BE2C (cell line): ENCODE measurements around the gene CXADR.
A peak's percentile ranks its signal among the peaks of the same experiment; 100 is the strongest.

Experiments
- DNase-seq: peaks from one replicate; pipeline ENCODE4 v3.0.0-alpha.2; 2020
- H3K27me3 ChIP-seq: fragments of 250-450 bp; sonication (Bioruptor Pico); 2 replicates; pipeline ENCODE4 v1.5.1; 2020; ENCODE audit warnings: mild to moderate bottlenecking
- H3K36me3 ChIP-seq: fragments of 250-450 bp; sonication (Bioruptor Pico); 2 replicates; pipeline ENCODE4 v1.5.1; 2020; ENCODE audit warnings: mild to moderate bottlenecking
- H3K4me1 ChIP-seq: fragments of 250-450 bp; sonication (Bioruptor Pico); 2 replicates; pipeline ENCODE4 v1.5.1; 2020
- H3K4me3 ChIP-seq: 2 replicates; pipeline ENCODE4 v1.5.1; 2011; ENCODE audit warnings: low read depth, low read length
- H3K9me3 ChIP-seq: fragments of 250-450 bp; sonication (Bioruptor Pico); 2 replicates; pipeline ENCODE4 v1.5.1; 2020
- TF ChIP-seq, protein P1 (sequence below): IDR thresholded peaks from 2 replicates; pipeline ENCODE4 v1.5.1; 2012; ENCODE audit warnings: mild to moderate bottlenecking, low read depth, low read length

The CXADR gene

GRCh38 chr21:17576080-17576835 lies 63.4 kb downstream of the CXADR start:
- Histone ChIP-seq H3K4me3 (no peak overlapping the region), H3K27me3 (no peaks in the 10 kb centered on the region), H3K4me1 (no peaks in the 10 kb centered on the region), H3K36me3 (no peaks in the 10 kb centered on the region), H3K9me3 (no peaks in the 10 kb centered on the region)
- TF ChIP-seq, protein P1, sequence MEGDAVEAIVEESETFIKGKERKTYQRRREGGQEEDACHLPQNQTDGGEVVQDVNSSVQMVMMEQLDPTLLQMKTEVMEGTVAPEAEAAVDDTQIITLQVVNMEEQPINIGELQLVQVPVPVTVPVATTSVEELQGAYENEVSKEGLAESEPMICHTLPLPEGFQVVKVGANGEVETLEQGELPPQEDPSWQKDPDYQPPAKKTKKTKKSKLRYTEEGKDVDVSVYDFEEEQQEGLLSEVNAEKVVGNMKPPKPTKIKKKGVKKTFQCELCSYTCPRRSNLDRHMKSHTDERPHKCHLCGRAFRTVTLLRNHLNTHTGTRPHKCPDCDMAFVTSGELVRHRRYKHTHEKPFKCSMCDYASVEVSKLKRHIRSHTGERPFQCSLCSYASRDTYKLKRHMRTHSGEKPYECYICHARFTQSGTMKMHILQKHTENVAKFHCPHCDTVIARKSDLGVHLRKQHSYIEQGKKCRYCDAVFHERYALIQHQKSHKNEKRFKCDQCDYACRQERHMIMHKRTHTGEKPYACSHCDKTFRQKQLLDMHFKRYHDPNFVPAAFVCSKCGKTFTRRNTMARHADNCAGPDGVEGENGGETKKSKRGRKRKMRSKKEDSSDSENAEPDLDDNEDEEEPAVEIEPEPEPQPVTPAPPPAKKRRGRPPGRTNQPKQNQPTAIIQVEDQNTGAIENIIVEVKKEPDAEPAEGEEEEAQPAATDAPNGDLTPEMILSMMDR: no peak
- peak; percentile 32 for DNase-seq

DNA sequence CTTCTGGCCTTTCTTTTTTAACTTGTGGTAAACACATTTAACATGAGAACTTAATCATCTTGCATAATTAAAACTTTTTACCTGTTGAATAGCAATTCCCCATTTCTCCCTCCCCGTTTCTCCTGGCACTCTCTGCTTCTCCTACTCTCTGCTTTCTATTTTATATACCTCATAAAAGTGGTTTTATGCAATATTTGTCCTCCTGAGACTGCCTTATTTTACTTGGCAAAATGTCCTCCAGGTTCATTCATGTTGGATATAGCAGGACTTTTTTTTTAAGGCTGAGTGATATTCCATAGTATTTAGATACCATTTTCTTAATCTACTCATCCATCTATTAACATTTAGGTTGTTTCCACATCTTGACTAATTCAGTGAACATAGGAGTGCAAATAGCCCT lies 64.9 kb downstream of the CXADR start:
- H3K27me3 ChIP-seq: no peaks in the 10 kb centered on the region
- H3K4me3 ChIP-seq: no peak overlapping the region
- no peaks in the 10 kb centered on the region for H3K4me1 ChIP-seq
- H3K9me3 ChIP-seq: no peaks in the 10 kb centered on the region
- TF ChIP-seq, protein P1: no peak
- no peaks in the 10 kb centered on the region for H3K36me3 ChIP-seq
- DNase-seq: no peak

DNA sequence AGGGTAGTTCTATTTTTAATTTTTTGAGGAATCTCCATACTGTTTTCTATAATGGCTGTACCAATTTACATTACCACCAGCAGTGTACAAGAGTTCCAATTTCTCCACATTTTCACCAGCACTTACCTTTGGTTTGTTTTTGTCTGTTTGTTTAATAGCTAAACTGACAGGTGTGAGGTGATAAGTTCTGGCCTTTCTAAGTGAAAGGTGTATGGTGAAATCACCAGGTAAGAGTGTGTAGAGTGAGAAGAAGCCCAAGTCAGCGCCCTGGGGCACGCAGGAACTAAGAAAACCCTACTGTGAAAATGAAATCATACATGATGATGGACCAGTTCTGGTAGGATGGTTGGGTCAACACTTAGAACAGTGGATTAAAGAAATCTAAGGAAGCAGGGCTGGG lies 65.3 kb downstream of the CXADR start:
- Histone ChIP-seq H3K4me3 (no peak overlapping the region), H3K36me3 (no peaks in the 10 kb centered on the region), H3K27me3 (no peaks in the 10 kb centered on the region), H3K9me3 (no peaks in the 10 kb centered on the region), H3K4me1 (no peaks in the 10 kb centered on the region)
- no peak for DNase-seq
- TF ChIP-seq, protein P1: no peak

DNA sequence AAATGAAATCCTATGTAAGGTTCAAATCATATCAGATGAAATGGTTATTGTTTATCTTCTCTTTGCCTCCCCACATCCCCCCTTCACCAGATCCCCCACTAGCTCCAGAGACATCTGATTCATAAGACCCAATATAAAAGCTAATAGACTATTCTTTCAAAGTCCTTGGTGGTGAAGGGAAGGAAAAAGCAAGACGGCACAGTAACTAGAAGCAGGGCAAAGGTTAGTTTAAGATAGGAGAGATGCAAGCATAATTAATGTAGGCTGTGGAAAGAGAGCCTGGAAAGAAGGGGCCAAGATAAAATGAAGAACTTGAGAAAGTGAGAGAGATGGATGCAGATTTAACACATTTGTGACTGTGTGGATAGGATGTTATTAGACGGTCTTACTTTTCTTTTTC lies 66.0 kb downstream of the CXADR start:
- TF ChIP-seq, protein P1: no peak
- no peak for DNase-seq
- Histone ChIP-seq H3K4me1 (no peaks in the 10 kb centered on the region), H3K9me3 (no peaks in the 10 kb centered on the region), H3K27me3 (no peaks in the 10 kb centered on the region), H3K36me3 (no peaks in the 10 kb centered on the region), H3K4me3 (no peak overlapping the region)

GRCh38 chr21:17580319-17580718 lies 67.5 kb downstream of the CXADR start:
- Histone ChIP-seq H3K36me3 (no peaks in the 10 kb centered on the region), H3K9me3 (no peaks in the 10 kb centered on the region), H3K27me3 (no peaks in the 10 kb centered on the region), H3K4me1 (no peaks in the 10 kb centered on the region), H3K4me3 (no peak overlapping the region)
- DNase-seq: no peak
- TF ChIP-seq, protein P1: no peak

- TF ChIP-seq, protein P1: no peak
- Histone ChIP-seq H3K4me3 (no peak overlapping the region), H3K27me3 (no peaks in the 10 kb centered on the region), H3K4me1 (no peaks in the 10 kb centered on the region), H3K36me3 (no peaks in the 10 kb centered on the region), H3K9me3 (no peaks in the 10 kb centered on the region)
- no peak for DNase-seq
Observed at GRCh38 chr21:17583898-17584297, 71.1 kb downstream of the CXADR start.
